ENCODE measurements around the gene GHRHR.

GHRHR gene

DNA sequence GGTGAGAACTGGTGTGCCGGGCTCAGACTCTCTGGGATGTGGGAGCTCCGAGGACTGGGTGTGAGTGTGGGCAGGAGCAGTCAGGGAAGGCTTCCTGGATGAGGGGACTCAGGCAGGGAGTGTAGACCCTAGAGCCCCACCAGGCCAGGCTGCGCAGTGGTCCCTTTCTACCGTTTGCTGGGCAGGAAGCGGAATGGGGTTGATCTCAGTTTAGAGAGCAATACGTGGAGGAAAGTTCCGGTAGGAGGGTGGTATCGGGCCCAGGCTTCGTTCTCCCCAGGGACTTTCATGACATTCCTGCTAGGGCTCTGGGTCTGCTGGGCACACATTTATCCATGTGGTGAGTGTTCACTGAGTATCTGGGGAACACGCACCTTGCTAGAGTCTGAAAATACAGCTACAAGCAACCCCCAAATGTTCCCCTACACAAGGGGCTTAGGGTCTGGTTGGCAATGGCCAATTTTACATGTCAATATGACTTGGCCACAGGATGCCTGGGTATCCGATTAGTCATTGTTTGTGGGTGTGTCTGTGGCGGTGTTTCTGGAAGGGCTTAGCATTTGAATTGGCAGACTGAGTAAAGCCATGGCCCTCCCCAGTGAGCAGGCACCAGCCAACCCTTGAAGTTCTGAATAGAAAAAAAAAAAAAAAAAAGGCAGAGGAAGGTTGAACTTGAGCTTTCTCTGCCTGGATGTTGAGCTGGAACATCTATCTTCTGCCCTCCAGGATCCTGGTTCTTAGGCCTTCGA is 20.8 kb downstream of the GHRHR start:
- no peak for DNase-seq (ENCODE audit: low read depth in 1 of 2, low spot score in 1 of 2)
- H3K27ac ChIP-seq (replicated peaks): no peak overlapping the region
- no peak overlapping the region for H3K4me3 ChIP-seq (replicated peaks; ENCODE audit: insufficient read depth, low read length)
- TF ChIP-seq REST (IDR thresholded peaks at IDR 0.05; ENCODE audit: insufficient replicate concordance, low read depth): no peak
- no peak for TF ChIP-seq CTCF (IDR thresholded peaks at IDR 0.05; ENCODE audit: insufficient read depth, low read length)
- TF ChIP-seq POLR2AphosphoS5 (IDR thresholded peaks at IDR 0.05; ENCODE audit: low read depth): no peak
- no peak for TF ChIP-seq SPI1 (IDR thresholded peaks at IDR 0.05; ENCODE audit: borderline replicate concordance, low read depth)
- no peak for TF ChIP-seq GABPA (IDR thresholded peaks at IDR 0.05; ENCODE audit: low read depth)
- H3K27me3 ChIP-seq (ENCODE audit: insufficient read depth, poor library complexity, severe bottlenecking): peaks cover 4% of the 10 kb centered on the region

DNA sequence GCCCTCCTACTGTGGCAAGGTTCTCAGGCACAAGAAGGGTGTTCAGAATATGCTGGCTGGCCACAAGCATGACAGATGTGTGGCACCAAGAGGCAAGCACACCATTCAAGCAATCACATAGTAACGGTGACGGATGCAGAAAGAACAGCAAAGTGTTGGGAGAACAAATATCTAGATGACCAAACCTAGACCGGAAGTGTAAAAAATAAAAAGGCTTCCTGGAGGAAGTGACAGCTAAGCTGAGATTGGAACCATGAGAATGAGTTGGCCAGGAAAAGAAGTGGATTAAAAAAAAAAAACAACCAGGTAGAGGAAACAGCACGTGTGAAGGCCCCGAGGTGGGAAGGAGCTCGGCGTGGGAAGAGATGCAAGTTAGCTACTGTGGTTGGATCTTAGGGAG is 22.0 kb downstream of the GHRHR start:
- DNase-seq (ENCODE audit: low read depth in 1 of 2, low spot score in 1 of 2): no peak
- Histone ChIP-seq H3K4me3 (replicated peaks; ENCODE audit: insufficient read depth, low read length) (no peak overlapping the region), H3K27me3 (ENCODE audit: insufficient read depth, poor library complexity, severe bottlenecking) (peaks cover 4% of the 10 kb centered on the region), H3K27ac (replicated peaks) (no peak overlapping the region)
- no peak for TF ChIP-seq REST (IDR thresholded peaks at IDR 0.05; ENCODE audit: insufficient replicate concordance, low read depth)
- no peak for TF ChIP-seq POLR2AphosphoS5 (IDR thresholded peaks at IDR 0.05; ENCODE audit: low read depth)
- no peak for TF ChIP-seq SPI1 (IDR thresholded peaks at IDR 0.05; ENCODE audit: borderline replicate concordance, low read depth)
- TF ChIP-seq GABPA (IDR thresholded peaks at IDR 0.05; ENCODE audit: low read depth): no peak
- no peak for TF ChIP-seq CTCF (IDR thresholded peaks at IDR 0.05; ENCODE audit: insufficient read depth, low read length)

GRCh38 chr7:30986331-30986730 is 22.6 kb downstream of the GHRHR start:
- TF ChIP-seq SPI1 (IDR thresholded peaks at IDR 0.05; ENCODE audit: borderline replicate concordance, low read depth): no peak
- TF ChIP-seq GABPA (IDR thresholded peaks at IDR 0.05; ENCODE audit: low read depth): no peak
- TF ChIP-seq POLR2AphosphoS5 (IDR thresholded peaks at IDR 0.05; ENCODE audit: low read depth): no peak
- TF ChIP-seq CTCF (IDR thresholded peaks at IDR 0.05; ENCODE audit: insufficient read depth, low read length): no peak
- no peak for TF ChIP-seq REST (IDR thresholded peaks at IDR 0.05; ENCODE audit: insufficient replicate concordance, low read depth)
- Histone ChIP-seq H3K4me3 (replicated peaks; ENCODE audit: insufficient read depth, low read length) (no peak overlapping the region), H3K27ac (replicated peaks) (no peak overlapping the region), H3K27me3 (ENCODE audit: insufficient read depth, poor library complexity, severe bottlenecking) (peaks cover 4% of the 10 kb centered on the region)
- DNase-seq (ENCODE audit: low read depth in 1 of 2, low spot score in 1 of 2): no peak
